ENCODE data around the gene PARM1.

The PARM1 gene

GRCh38 chr4:75099321-75099720 lies 166.4 kb downstream of the PARM1 start:
- no peak for DNase-seq (ENCODE audit: low read depth in 1 of 2, low spot score in 1 of 2)
- in situ Hi-C loops (cut with HindIII; ENCODE audit: low pct_unique_long_range_greater_than_20kb, low sequenced_read_pairs), result no loop called here
- no peak for TF ChIP-seq JUND (IDR thresholded peaks at IDR 0.05; ENCODE audit: low read depth)

All from T47D (cell line).